GM21529 (cell line): Measurements from ENCODE around the gene PAPOLG.
A peak's percentile ranks its signal among the peaks of the same experiment; 100 is the strongest.

Experiments used
- ATAC-seq: cut with Tn5 transposase; IDR thresholded peaks from one replicate; pipeline ENCODE4 v1.9.1; 2021; ENCODE audit not compliant: unreplicated experiment

PAPOLG gene

GRCh38 chr2:60756097-60757087 is at the start of gene PAPOLG:
PAPOLG (plus strand) TSS chr2:60756268; CDS start chr2:60756479, 211 bp downstream.
- ATAC-seq = peak; percentile 99

DNA sequence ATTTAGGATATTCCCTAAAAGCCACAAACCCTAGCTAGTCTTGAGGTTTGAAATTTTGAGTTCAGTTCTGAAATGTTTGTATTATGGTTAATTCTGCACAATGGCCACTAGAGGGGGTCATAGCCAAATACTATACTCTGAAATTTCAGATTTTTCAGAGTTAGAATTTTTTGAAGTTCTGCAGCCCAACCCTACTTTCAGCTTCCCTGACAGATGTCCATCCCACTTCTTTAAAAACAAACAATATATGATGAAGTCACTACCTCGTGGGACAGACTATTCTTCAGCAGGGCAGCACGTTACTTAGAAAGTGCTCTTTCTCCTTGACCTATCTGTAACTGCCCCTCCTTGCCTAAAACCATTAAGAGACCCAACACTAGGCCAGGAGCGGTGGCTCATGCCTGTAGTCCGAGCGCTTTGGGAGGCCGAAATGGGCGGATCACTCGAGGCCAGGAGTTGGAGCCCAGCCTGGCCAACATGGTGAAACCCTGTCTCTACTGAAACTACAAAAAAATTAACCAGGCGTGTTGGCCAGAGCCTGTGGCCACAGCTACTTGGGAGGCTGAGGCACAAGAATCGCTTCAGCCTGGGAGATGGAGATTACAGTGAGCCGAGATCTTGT is 48.2 kb upstream of the PAPOLG start:
- ATAC-seq = no peak

DNA sequence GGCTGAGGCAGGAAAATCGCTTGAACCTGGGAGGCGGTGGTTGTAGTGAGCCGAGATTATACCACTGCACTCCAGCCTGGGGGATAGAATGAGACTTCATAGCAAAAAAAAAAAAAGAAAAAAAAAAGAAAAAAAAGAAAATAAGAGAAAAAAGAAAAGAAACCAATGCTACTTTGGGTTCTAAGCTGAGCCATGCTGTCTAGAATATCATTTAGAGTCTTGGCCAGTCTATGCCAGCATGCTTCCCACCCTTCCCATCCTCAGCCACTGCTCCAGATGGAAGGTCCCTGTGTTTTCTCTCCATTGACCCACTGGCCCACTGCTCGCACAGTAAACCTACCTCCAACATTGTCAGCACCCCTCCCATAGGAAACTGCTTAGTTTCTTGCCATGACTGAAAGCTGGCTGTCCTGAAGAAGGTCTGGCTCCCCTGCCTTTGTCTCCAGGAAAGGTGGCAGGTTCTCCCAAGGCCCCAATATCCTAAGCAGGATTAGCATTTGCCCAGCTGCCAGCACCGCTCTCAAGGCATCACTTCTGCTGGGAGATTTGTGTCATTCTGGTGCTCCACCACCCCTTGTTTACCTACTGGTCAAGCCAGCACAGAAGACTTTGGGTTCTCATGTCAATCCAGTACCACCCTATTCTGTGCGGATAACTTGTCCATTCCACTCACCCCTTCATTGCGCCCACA is 47.3 kb upstream of the PAPOLG start:
- ATAC-seq = no peak

DNA sequence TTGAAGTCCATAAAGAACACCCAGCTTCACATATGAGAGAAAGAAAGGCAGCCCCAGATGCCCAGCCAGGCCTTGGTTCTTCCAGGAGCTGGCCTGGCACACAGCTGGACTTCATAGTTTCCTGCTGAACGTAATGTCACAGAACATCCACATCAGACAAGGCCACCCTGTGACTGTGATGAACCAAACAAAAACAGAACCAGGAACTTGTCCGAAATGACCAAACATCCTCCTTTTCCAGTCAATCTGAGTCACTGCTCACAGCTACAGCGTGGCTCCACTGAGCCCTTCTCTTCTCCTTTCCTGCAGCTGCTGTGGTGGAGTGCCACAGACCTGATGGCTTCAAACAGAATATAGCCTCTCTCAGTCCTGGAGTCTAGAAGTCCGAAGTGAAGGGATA is 45.4 kb upstream of the PAPOLG start:
- ATAC-seq = no peak

GRCh38 chr2:60715561-60715960 is 40.5 kb upstream of the PAPOLG start:
- ATAC-seq = no peak

DNA sequence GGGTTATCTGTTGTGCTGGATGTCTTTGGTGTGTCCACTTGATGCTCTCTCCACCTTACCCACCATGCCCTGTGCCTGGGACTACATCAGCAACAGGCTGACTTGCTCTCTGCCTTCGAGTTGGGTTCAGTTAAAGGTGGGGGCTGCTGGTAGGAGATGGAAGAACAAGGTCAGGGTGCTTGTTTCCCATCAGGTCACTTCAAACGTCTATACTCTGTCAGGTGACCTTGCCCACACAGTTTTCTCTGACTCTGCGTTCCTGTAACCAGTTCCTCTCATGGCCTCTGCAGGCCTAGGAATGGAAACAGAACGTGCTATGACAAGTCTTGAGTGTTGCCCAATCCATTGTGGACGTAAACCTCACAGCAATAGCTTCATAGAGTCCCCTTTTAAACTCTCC is 38.4 kb upstream of the PAPOLG start:
- ATAC-seq = no peak

DNA sequence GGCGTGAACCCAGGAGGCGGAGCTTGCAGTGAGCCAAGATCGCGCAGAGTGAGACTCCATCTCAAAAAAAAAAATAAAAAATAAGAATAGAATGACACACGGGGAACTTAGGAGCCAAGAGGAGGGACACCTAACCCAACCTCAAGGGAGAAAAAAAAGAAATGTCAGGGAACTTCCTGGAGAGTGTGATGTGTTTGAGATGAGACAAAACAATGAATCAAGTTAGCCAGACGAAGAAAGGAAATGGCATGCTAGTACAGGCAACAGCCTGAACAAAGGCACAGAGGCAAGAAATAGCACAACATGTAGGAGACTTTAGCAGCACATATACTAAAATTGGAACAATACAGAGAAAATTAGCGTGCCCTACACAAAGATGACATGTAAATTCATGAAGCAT is 36.7 kb upstream of the PAPOLG start:
- ATAC-seq = no peak

GRCh38 chr2:60725466-60725865 is 30.6 kb upstream of the PAPOLG start:
- ATAC-seq = no peak

DNA sequence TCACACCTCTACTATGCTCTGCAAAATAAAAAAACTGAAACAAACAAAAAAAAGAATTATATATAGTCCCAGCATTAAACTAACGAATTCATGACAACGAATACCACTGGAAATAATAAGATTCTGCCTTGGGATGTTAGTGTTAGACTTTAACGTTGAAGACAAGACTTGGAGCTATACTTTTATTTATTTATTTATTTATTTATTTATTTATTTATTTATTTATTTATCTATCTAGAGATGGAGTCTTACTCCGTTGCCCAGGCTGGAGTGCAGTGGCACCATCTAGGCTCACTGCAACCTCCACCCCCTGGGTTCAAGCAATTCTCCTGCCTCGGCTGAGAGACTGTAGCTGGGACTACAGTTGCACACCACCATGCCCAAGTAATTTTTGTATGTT is 27.2 kb upstream of the PAPOLG start:
- ATAC-seq = no peak

GRCh38 chr2:60735496-60736250 is 20.4 kb upstream of the PAPOLG start:
- no peak for ATAC-seq

DNA sequence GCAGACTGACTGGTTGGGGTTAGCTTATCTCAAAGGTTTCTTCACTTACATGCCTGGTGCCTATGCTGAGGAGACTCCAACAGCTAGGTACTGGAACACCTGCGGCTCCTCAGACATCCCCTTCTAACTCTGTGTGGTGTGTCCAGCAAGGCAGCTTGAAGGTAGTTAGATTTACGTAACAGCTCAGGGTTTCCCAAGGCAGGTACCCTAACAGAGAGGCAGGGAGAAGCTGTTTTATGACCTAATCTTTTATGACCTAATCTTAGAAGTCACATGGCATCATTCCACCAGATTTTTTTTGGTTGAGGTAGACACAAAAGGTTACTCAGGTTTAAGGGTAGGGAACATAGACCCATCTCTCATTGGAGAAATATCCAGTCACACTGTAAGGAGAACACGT is 17.4 kb upstream of the PAPOLG start:
- ATAC-seq = no peak

DNA sequence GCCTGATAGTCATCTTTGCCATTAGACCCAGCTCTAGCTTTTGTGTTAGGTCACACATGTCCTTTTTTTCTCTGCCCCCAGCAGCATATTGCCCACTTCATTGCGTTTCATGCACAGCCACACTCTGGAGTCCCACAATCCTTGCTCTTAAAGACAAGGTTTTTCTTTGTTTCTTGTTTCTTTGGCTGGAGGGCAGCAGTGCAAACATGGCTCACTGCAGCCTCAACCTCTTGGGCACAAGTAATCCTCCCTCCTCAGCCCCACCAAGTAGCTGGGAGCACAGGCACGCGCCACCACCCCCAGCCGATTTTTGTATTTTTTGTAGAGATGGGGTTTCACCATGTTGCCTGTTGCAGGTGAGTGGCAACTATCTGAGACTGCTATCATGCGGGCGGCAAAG is 16.9 kb upstream of the PAPOLG start:
- ATAC-seq = no peak

GRCh38 chr2:60741576-60741975 is 14.5 kb upstream of the PAPOLG start:
- ATAC-seq = no peak

DNA sequence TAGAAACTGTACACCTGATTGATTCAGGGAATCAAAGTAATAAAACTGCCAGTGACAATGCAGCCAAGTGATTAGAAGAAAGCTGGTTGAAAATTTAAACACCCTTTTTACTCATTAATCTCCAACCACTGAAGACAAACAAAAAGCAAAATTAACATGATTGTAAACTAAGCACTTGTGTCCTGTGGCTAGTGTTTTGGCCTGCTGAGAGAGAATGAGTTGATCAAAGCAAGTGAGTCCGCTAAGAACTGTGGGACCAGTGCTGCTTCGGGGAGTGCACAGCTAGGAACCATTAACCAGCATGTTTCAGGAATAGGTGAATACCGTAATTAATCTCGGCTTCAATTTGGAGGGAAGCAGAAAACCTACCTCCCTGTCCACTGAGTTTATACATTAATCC is 13.6 kb upstream of the PAPOLG start:
- ATAC-seq = no peak

GRCh38 chr2:60745330-60745729 is 10.7 kb upstream of the PAPOLG start:
- ATAC-seq = no peak

DNA sequence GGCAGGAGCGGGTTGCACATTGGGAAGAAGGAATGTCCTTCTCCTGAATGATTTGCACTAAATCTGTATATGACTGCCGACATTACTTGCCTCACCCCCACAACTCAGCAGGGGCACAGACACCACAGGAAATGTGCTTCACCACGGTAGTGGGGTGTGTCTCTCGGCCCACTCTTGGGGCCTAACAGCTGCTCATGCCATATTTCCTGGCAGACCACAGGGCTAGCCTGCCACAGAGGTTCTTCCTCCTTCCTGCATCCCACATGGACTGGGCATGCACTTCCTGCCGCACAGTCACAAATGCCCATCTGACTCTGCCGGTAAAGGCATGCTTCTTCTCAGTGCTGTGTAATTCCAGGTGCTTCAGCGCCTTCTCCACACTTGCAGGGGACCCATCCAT is 10.3 kb upstream of the PAPOLG start:
- no peak for ATAC-seq

DNA sequence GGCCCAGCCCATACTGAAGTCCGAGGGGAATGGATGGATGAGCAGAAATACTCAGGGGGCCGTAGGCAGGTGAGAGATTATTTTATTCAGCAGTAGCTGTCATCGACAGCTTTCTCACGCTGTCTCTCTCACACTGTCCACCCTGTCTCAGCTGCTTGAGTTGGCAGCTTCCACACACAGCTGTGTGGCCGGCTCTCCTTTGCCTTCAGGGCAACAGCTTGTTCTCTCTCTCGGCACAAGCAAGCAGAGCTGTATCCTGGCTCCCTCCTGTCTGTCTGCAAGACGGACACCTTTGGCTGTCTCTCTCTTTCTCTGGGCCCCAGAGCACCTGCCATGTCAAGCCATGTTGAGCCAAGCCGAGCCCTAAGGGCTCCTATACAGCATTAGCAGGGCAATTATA is 9.8 kb upstream of the PAPOLG start:
- no peak for ATAC-seq

- ATAC-seq = no peak
Observed at GRCh38 chr2:60759654-60760053, 3.6 kb downstream of the PAPOLG start.

- no peak for ATAC-seq
Observed at GRCh38 chr2:60764736-60765534, 8.9 kb downstream of the PAPOLG start.

GRCh38 chr2:60766283-60766682 is 10.2 kb downstream of the PAPOLG start:
- no peak for ATAC-seq
